GM18870 (cell line): ENCODE measurements around the gene DDX39A.
"Not testable (repeated sequence)": the region's sequence is repeated elsewhere in the genome, so short reads cannot be mapped to it uniquely, and the experiment has no call there.

Source experiments
- ATAC-seq: cut with Tn5 transposase; IDR thresholded peaks from one replicate; pipeline ENCODE4 v1.9.1; 2021; ENCODE audit warnings: moderate library complexity; ENCODE audit not compliant: unreplicated experiment

Gene DDX39A

DNA sequence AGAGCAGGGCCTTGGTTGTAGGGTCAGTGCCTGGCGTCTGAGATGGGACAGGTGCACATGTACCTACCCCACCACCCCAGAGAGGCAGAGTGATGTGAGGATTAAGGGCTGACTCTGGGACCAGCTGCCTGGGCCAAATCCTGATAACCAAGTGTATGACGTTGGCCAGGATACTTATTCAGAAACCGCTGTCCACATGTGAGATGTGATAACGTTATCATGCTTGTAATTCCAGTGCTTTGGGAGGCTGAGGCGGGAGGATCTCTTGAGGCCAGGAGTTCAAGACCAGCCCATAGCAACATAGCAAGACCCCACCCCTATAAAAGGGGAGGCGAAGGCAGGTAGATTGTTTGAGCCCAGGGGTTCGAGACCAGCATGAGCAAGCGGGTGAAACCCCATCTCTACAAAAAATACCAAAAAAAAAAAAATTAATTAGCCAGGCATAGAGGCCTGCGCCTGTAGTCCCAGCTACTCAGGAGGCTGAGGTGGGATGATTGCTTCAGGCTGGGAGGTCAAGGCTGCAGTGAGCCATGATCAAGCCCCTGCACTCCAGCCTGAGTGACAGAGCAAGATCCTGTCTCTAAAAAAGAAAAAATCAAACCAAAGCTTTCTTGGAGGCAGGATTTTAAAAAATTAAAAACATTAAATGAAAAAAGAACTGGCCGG is 27.9 kb downstream of the DDX39A start:
- no peak for ATAC-seq

DNA sequence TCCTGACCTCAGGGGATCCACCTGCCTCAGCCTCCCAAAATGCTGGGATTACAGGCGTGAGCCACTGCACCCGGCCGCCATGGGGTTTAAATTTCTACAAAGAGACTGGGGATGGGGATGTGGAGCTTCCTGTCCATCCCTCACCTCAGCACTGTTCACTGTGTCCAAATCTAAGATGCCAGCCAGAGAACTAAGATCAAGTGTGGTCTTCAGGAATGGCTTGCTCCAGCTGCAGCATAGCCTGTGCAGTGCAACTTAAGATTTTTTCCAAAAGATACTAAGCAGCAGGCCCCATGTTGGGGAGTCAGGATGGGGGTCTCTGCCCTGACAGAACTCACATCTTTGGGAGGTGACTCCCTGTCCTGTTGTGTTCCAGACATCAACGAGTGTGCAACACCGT is 28.6 kb downstream of the DDX39A start:
- no peak for ATAC-seq

DNA sequence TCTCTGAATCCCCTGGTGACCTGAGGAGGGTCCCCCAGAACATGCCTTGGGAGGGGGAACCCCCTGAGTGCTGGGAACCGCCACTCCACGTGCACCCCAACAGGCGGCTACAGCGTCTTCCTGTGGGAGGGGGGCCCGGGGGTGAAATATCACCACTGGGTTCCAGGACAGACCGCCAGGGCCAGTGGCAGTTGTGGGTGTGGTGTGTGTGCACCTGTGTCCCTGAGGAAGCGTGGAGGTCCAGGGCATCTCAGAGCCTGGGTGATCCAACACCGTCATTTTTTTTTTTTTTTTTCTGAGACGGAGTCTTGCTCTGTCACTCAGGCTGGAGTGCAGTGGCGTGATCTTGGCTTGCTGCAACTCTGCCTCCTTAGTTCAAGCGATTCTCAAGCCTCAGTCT is 33.6 kb downstream of the DDX39A start:
- ATAC-seq, result no peak

DNA sequence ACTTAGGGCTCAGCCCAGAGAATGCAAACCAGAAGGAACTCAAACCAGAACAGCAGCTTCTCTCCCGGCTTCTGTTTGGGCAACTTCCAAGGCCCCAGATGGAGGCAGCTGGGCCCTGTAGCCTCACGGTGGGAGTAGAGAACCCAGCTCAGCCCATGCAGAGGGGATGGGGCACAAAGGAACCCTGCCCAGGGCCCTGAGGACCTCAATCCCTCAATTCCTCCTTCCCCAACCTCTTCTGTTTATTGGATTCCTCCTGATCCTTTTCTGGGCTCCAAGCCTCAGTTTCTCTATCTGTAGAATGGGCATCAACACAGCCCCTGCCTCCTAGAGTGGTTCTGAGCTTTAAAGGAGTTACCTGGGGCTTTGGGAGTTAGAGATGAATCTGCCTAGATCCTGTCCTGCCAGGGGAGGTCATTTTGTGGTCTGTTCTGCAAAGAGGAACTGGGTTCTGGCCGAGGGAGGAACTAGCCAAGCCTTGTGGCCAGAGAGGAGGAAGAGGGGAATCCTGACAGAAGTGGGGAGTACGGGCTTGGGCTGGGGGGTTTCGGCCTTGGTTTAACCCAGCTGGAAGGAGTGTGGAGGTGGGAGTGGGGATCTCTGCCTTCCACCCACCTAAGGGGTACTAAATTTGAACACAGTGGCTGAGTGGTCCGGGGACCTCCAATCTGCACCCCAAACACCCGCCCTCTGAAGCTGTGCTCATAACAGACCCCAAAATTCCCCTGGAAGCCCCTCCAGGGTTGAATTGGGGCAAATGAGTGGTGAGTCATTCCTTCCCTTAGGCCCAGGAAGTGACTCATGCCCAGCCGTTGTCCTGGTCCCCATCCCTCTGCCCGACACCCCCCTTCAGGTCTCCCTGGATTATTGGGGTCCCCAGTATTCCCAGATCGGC is 35.2 kb downstream of the DDX39A start:
- ATAC-seq, result no peak

DNA sequence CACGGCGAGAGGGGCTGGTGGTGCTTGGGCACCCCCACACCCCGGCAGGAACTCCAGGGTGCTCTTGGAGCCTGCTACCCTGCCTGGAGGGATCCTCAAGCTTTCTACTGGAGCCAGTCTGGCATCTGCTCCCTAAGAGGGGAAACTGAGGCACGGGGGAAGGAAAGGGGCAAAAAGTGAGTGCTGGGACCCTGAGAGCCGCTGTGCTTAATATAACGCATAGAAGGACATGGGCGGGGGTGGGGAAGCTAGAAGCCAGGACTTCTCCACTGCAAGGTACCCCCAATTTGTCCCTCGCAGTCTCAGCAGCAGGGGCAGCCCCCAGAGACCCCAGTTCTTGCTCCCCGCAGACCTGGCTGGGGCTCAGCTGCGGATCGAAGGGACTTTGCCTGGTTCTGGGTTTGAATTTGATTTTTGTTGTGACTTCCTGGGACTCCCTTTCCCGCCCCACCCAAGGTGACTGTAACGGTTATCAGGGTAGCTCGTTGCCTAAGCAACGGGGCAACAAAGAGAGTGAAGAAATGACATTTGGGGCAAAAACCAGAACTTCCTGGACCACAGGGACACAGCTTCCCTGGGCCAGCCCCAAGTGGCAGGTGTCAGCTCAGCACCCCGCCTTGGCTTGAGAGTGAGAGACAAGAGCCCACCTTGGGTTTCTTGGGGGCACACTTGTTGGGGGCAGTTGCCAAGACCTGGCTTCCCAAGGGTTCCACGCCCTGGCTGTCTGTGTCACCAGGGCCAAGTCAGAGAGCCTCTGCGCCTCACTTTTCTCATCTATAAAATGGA is 37.3 kb downstream of the DDX39A start:
- no peak for ATAC-seq

DNA sequence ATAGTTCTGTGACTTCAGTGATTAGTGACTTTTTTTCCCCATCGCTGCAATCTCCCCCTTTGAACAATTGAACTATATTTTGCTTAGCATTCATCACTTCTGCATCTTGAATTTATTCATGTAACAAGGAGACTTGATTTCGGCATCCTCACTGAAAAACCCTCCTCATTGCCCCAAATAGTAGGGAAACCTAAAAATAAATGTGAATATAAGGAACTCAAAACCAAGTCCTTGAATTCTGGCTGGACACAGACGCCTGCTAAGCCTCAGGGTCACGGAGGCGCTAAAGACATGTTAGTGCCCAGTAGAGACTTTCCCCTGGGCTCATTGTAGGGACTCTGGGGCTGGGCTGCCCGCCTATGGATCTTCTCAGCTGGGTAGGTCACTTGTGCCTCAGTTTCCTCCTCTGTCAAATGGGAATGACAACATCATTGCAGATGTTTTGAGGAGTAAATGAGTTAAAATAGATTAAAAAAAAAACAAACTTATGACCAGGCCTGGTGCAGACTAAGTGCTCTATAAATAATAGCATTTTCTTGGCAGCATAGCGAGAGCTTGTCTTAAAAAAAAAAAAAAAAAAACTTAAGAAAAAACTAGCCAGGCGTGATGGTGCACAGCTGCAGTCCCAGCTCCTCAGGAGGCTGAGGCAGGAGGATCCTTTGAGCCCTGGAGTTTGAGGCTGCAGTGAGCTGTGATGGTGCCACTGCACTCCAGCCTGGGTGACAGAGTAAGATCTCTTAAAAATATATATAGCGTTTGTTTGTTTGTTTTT is 39.7 kb downstream of the DDX39A start:
- no peak for ATAC-seq

DNA sequence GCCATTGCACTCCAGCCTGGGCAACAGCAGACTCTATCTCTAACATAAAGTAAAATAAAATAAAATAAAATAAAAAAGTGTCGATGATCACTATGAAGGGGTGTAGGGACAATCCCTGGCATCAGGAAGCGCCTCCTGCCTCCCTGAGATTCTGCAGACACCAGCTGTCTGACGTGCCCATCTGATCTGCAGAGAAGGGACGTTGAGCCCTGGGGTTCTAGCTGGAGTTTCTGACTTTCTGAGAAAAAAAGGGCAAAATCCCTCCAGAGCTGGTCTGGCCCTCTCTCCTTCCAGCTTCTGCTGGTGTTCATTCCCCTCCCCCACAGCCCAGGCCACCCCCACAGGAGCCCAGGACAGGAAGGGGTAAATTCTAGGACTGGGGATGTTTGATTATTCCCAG is 40.3 kb downstream of the DDX39A start:
- no peak for ATAC-seq

DNA sequence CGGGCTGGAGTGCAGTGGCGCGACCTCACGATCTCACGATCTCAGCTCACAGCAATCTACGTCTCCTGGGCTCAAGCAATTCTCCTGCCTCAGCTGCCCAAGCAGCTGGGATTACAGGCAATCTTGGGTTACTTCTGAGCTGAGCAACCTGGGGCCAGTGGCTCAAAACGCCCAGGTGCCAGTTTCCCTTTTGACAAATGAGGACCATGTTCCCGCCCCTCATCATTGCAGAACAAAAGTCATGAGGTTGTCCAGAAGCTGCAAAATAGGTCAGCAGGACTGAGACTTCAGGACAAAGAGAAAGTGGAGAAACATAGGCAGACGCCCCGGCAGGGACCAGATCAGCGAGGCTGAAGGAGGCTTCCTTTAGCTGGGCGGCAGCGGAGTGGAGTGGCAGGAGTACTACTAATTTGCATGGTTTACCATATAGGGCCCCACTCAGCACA is 41.2 kb downstream of the DDX39A start:
- ATAC-seq, result no peak

DNA sequence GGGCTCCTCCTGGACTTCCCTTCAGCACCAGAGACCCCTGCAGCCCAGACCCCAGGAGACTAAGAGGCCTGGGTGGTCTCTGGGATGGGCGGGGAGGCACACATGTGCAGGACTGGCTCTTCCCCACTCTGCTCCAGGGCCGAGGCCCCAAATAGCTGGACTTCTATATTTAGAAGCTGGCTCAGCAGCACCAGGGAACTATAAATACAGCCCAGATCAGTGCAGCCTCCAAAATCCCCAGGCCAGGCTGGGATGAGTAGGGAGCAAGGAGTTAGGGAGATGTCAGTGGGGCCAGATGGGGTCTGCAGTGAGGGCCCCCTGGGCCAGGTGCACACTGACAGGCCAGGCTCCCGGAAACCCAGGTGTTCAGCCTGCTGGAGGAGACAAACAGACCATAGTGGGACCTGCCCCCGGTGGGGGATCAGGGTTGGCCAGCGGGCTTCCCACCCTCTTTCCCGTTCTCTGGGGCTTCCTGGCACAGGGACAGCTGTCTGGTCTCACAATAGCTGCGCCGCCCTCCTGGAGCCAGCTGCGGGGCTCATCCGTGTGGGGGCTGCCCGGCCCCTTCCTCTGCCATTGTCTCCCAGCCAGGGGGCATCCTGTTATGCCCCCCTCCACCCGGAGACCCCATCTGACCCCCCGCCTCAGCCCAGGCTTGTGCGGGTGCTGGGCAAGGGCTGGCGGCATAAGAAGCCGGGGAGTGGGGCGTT is 43.4 kb downstream of the DDX39A start:
- no peak for ATAC-seq

DNA sequence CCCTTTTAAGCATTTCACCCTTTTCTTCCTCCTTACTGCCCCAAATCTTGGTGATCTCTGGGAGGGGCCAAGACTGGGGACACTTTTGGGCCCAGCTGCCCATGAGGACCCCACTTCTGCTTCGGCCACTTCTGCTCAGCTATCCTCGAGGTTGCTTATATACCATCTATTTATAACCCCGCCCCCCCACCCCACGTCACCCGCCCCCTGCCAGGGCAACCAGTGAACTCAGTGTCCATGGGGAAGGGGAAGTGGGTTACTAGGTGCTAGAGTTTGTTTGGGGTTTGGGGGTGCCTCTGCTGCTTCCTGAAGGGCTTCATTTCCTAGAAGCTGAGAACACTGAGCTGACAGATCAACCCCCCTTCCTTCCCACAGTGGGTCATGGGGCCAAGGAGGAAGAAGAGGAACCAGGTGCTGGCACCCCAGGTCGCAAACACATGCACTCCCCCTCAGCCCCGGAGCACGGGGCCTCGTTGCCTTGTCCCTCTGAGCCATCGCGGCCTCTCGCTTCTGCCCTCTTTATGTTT is 44.0 kb downstream of the DDX39A start:
- ATAC-seq, result no peak

DNA sequence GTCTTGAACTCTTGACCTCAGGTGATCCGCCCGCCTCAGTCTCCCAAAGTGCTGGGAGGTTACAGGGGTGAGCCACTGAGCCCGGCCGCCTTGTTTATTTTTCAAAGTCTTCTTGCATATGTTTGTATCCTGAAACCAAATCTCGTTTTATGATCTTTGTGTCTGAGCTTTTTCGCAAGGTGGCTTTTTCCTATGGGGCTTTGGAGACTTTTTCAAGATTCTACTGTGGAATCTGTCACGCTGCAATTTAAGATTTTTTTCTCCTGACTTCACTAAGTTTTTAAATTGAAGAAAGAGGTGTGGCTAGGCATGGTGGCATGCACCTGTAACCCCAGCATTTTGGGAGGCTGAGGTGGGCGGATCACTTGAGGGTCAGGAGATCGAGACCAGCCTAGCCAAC is 44.8 kb downstream of the DDX39A start:
- not testable (repeated sequence) for ATAC-seq

DNA sequence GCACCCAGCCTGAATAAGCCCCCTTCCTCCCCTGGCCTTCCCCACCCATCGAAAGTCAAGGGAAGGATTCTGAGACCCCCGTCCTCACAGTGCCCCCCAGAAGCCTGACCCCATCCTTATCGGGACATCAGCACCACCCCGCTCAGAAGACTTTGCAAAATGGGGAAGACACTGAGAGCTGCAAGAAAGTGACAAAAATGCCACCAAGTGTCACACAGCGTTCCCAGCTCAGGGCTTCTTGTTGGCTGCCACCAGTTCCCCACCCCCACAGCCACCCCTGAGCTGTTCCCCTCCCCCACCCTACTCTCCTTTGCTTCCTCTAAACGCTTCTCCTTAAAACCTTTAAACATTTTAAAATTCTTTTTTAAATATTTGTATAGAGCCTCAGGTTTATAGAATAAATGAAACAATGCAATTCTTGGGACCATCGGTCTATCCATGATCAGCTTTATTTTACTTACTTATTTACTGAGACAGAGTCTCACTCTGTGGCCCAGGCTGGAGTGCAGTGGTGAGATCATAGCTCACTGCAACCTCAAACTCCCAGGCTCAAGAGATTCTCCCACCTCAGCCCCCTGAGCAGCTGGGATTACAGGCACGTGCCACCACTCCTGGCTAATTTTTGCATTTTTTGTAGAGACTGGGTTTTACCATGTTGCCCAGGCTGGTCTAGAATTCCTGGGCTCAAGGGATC is 46.6 kb downstream of the DDX39A start:
- ATAC-seq, result not testable (repeated sequence)

DNA sequence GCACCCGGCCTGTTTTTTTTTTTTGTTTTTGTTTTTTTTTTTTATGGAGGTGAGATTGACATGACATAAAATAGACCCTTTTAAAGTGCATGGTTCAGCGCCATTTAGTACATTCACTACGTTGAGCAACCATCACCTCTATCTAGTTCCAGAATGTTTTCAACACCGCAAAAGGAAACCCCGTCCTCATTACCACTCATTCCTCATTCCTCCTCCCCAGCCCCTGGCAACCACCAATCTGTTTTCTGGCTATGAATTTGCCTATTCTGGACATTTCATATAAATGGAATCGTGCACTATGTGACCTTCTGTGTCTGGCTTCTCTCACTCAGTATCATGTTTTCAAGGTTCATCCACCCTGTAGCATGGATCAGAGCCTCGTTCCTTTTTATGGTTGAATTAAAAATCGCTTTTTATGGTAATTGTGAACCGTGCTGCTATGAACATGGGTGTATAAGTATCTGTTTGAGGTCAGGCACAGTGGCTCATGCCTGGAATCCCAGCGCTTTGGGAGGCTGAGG is 47.8 kb downstream of the DDX39A start:
- ATAC-seq, result no peak

DNA sequence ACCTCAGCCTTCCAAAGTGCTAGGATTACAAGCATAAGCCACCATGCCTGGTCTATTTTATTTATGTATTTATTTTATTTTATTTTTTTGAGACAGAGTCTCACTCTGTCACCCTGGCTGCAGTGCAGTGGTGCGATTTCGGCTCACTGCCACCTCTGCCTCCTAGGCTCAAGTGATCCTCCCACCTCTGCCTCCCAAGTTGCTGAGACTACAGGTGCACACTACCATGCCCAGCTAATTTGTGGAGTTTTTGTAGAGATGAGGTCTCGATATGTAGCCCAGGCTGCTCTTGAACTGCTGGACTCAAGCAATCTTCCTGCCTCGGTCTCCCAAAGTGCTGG is 48.2 kb downstream of the DDX39A start:
- ATAC-seq, result no peak

DNA sequence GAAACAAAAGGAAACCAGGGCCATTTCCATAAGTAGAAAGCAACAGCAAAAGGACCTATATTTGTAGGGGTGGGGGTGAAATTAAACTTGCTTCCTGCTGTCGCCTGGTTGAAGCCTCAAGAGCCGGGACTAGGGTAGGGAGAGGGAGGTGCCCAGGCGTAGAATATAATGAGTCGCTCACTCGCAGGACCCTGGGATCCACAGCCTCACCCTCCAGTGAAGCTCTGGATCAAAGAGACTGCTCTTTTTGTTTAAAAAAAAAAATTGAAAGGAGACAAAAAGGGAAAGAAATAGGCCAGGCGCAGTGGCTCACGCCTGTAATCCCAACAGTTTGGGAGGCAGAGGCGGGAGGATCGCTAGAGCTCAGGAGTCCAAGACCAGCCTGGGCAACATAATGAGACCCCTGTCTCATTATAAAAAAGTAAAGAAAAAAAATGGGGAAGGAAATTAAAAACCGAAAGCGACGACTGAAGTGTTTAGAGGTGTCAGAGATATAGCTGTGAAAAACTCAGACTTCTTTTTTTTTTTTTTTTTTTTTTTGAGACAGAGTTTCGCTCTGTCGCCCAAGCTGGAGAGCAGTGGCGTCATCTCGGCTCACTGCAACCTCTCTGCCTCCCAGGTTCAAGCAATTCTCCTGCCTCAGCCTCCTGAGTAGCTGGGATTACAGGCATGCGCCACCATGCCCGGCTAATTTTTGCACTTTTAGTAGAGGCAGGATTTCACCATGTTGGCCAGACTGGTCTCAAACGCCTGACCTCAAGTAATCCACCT is 48.8 kb downstream of the DDX39A start:
- no peak for ATAC-seq

DNA sequence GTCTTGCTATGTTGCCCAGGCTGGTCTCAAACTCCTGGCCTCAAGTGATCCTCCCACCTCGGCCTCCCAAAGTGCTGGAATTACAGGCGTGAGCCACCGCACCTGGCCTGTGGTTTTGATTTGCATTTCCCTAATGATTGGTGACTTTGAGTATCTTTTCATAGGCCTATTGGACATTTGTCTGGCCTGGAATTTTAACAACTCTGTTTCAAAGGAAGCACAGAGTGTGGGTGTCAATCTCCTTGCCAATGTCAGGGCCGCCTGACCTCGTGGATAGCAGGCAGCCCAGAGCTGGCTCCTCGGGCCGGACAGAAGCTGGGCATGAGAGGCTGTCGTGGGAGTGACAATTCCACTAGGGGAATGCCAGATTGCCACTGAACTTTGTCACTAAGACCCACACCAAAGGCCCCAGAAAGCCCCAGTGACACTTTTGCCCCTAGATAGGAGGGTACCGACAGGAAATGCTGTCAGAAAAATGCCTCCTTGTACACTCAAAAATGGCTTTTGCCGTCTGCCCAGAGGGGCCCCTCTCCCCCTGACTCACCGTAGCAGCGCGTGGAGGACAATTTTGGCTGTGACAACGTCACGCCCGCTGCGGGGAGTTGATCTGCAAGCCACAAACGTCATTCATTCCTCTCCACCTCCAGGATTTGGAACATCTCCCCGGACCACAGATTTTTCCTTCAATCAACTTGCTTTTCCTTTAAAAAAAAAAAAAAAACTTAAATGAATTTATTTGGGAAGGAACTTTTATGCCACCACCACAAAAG is 49.6 kb downstream of the DDX39A start:
- no peak for ATAC-seq

DNA sequence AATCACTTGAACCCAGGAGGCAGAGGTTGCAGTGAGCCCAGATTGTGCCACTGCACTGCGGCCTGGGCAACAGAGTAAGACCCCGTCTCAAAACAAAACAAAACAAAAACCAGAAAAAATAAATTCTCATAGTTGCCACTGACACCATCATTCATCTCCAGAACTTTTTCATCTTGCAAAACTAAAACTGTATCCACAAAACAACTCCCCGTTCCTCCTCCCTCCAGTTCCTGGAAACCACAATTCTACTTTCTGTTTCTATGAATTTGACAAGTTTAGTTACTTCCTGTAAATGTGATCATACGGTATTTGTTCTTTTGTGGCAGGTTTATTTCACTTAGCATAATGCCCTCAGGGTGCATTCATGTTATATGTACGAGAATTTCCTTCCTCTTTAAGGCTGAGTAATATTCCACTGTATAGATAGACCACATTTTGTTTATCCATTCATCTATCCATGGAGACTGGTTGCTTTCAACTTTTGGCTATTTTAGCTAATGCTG is 51.1 kb downstream of the DDX39A start:
- no peak for ATAC-seq

DNA sequence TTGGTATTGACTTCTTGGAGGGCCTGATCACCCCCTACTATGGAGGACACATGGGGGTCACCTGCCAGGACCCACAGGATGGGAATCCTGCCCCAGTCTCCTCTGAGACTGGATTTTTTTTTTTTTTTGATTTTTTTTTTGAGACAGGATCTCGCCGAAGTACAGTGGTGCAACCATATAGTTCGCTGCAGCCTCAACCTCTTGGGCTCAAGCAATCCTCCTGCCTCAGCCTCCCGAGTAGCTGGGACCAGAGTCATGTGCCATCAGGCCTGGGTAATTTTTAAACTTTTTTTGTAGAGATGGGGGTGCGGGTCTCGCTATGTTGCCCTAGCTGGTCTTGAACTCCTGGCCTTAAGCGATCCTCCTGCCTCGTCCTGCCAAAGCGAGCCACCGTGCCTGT is 52.1 kb downstream of the DDX39A start:
- no peak for ATAC-seq
